SK-N-SH treated with all-trans-retinoic acid at 6 μM for 48 hours (cell line): ENCODE measurements around the gene CPZ.

Experiments
- ATAC-seq: fragments of 200-7000 bp; cut with Tn5 transposase; 3 replicates; pipeline ENCODE4 v1.9.1; 2020; ENCODE audit warnings: mild to moderate bottlenecking, moderate library complexity
- BACH2 ChIP-seq: fragments of 250-450 bp; sonication (Bioruptor Pico); IDR thresholded peaks from 2 replicates; pipeline ENCODE4 v1.9.0; 2021; ENCODE audit warnings: mild to moderate bottlenecking, borderline replicate concordance
- CREB5 ChIP-seq: fragments of 250-450 bp; sonication (Bioruptor Pico); IDR thresholded peaks from 2 replicates; pipeline ENCODE4 v1.5.1; 2020; ENCODE audit warnings: low read depth, mild to moderate bottlenecking, moderate library complexity
- CSDC2 ChIP-seq: fragments of 250-450 bp; sonication (Bioruptor Pico); IDR thresholded peaks from 2 replicates; pipeline ENCODE4 v1.5.0; 2020; ENCODE audit warnings: mild to moderate bottlenecking, moderate library complexity
- CSRNP3 ChIP-seq: fragments of 250-450 bp; sonication (Bioruptor Pico); IDR thresholded peaks from 2 replicates; pipeline ENCODE4 v1.5.1; 2021; ENCODE audit warnings: mild to moderate bottlenecking, moderate library complexity
- ESRRG ChIP-seq: fragments of 250-450 bp; sonication (Bioruptor Pico); IDR thresholded peaks from 2 replicates; pipeline ENCODE4 v1.6.1; 2021; ENCODE audit warnings: mild to moderate bottlenecking
- GLIS3 ChIP-seq: fragments of 250-450 bp; sonication (Bioruptor Pico); IDR thresholded peaks from 2 replicates; pipeline ENCODE4 v1.5.0; 2020; ENCODE audit warnings: mild to moderate bottlenecking, moderate library complexity
- ISL1 ChIP-seq: fragments of 250-450 bp; sonication (Bioruptor Pico); IDR thresholded peaks from 2 replicates; pipeline ENCODE4 v2.1.2; 2022; ENCODE audit warnings: mild to moderate bottlenecking, moderate library complexity
- PPARA ChIP-seq: fragments of 250-450 bp; sonication (Bioruptor Pico); IDR thresholded peaks from 2 replicates; pipeline ENCODE4 v1.5.0; 2020; ENCODE audit warnings: mild to moderate bottlenecking, borderline replicate concordance
- RARB ChIP-seq: fragments of 250-450 bp; sonication (Bioruptor Pico); IDR thresholded peaks from 2 replicates; pipeline ENCODE4 v1.8.0; 2021; ENCODE audit warnings: mild to moderate bottlenecking, moderate library complexity
- SNAI2 ChIP-seq: fragments of 250-450 bp; sonication (Bioruptor Pico); IDR thresholded peaks from 2 replicates; pipeline ENCODE4 v1.5.0; 2020; ENCODE audit warnings: mild to moderate bottlenecking, moderate library complexity
- TCF4 ChIP-seq: fragments of 250-450 bp; sonication (Bioruptor Pico); IDR thresholded peaks from 2 replicates; pipeline ENCODE4 v1.8.0; 2021; ENCODE audit warnings: mild to moderate bottlenecking, moderate library complexity, borderline replicate concordance
- TOX ChIP-seq: fragments of 250-450 bp; sonication (Bioruptor Pico); IDR thresholded peaks from 2 replicates; pipeline ENCODE4 v1.8.0; 2021; ENCODE audit warnings: mild to moderate bottlenecking, moderate library complexity, borderline replicate concordance
- TSHZ2 ChIP-seq: fragments of 250-450 bp; sonication (Bioruptor Pico); IDR thresholded peaks from 2 replicates; pipeline ENCODE4 v1.5.0; 2020; ENCODE audit warnings: mild to moderate bottlenecking, moderate library complexity
- ZC3H10 ChIP-seq: fragments of 250-450 bp; sonication (Bioruptor Pico); IDR thresholded peaks from 2 replicates; pipeline ENCODE4 v1.5.1; 2021; ENCODE audit warnings: mild to moderate bottlenecking, moderate library complexity
- ZFP3 ChIP-seq: fragments of 250-450 bp; sonication (Bioruptor Pico); IDR thresholded peaks from 2 replicates; pipeline ENCODE4 v1.5.0; 2020; ENCODE audit warnings: mild to moderate bottlenecking, moderate library complexity
- ZFP30 ChIP-seq: fragments of 450-650 bp; formaldehyde crosslinking; IDR thresholded peaks from 2 replicates; pipeline ENCODE4 v1.5.0; 2022; ENCODE audit warnings: mild to moderate bottlenecking, moderate library complexity
- ZNF565 ChIP-seq: fragments of 450-650 bp; formaldehyde crosslinking; conservative IDR thresholded peaks from 2 replicates; pipeline ENCODE4 v1.5.0; 2020; ENCODE audit warnings: low read depth, mild to moderate bottlenecking, moderate library complexity
- ZNF70 ChIP-seq: fragments of 450-650 bp; formaldehyde crosslinking; IDR thresholded peaks from 2 replicates; pipeline ENCODE4 v1.5.0; 2020; ENCODE audit warnings: mild to moderate bottlenecking, moderate library complexity
- ZNF8 ChIP-seq: fragments of 450-650 bp; formaldehyde crosslinking; IDR thresholded peaks from 2 replicates; pipeline ENCODE4 v1.5.0; 2020; ENCODE audit warnings: mild to moderate bottlenecking, moderate library complexity
- TF ChIP-seq, protein P1 (sequence below): fragments of 250-450 bp; sonication (Bioruptor Pico); IDR thresholded peaks from 2 replicates; pipeline ENCODE4 v1.8.0; 2021; ENCODE audit warnings: low read depth, mild to moderate bottlenecking, moderate library complexity, borderline replicate concordance
- TF ChIP-seq, protein P2 (sequence below): fragments of 250-450 bp; sonication (Bioruptor Pico); IDR thresholded peaks from 2 replicates; pipeline ENCODE4 v1.8.0; 2020; ENCODE audit warnings: mild to moderate bottlenecking, moderate library complexity, borderline replicate concordance

The CPZ gene

GRCh38 chr4:8581094-8581861 is 11.3 kb upstream of the CPZ start:
- TF ChIP-seq PPARA (CRISPR knock-in tag) (no peak), ZFP30 (no peak), CSRNP3 (no peak), CSDC2 (CRISPR knock-in tag) (no peak), CREB5 (no peak), SNAI2 (no peak), ZFP3 (no peak), TOX (CRISPR knock-in tag) (no peak), ZNF565 (CRISPR knock-in tag) (no peak), TSHZ2 (no peak), ZC3H10 (CRISPR knock-in tag) (no peak), ISL1 (CRISPR knock-in tag) (no peak), BACH2 (CRISPR knock-in tag) (no peak), RARB (CRISPR knock-in tag) (no peak), GLIS3 (CRISPR knock-in tag) (no peak), TCF4 (CRISPR knock-in tag) (no peak), ZNF70 (CRISPR knock-in tag) (no peak)
- TF ChIP-seq, protein P1, sequence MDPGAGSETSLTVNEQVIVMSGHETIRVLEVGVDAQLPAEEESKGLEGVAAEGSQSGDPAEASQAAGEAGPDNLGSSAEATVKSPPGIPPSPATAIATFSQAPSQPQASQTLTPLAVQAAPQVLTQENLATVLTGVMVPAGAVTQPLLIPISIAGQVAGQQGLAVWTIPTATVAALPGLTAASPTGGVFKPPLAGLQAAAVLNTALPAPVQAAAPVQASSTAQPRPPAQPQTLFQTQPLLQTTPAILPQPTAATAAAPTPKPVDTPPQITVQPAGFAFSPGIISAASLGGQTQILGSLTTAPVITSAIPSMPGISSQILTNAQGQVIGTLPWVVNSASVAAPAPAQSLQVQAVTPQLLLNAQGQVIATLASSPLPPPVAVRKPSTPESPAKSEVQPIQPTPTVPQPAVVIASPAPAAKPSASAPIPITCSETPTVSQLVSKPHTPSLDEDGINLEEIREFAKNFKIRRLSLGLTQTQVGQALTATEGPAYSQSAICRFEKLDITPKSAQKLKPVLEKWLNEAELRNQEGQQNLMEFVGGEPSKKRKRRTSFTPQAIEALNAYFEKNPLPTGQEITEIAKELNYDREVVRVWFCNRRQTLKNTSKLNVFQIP (CRISPR knock-in tag), result no peak
- TF ChIP-seq, protein P2, sequence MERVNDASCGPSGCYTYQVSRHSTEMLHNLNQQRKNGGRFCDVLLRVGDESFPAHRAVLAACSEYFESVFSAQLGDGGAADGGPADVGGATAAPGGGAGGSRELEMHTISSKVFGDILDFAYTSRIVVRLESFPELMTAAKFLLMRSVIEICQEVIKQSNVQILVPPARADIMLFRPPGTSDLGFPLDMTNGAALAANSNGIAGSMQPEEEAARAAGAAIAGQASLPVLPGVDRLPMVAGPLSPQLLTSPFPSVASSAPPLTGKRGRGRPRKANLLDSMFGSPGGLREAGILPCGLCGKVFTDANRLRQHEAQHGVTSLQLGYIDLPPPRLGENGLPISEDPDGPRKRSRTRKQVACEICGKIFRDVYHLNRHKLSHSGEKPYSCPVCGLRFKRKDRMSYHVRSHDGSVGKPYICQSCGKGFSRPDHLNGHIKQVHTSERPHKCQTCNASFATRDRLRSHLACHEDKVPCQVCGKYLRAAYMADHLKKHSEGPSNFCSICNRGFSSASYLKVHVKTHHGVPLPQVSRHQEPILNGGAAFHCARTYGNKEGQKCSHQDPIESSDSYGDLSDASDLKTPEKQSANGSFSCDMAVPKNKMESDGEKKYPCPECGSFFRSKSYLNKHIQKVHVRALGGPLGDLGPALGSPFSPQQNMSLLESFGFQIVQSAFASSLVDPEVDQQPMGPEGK, result no peak
- peak; percentile 9; the same call in 1 of the 3 replicates for ATAC-seq

GRCh38 chr4:8582016-8582415 is 10.5 kb upstream of the CPZ start:
- no peak for ATAC-seq
- no peak for TF ChIP-seq ZNF8 (CRISPR knock-in tag)
- no peak for TF ChIP-seq TCF4 (CRISPR knock-in tag)
- TF ChIP-seq CSDC2 (CRISPR knock-in tag), result no peak
- TF ChIP-seq GLIS3 (CRISPR knock-in tag), result no peak
- TF ChIP-seq PPARA (CRISPR knock-in tag), result no peak
- no peak for TF ChIP-seq RARB (CRISPR knock-in tag)
- TF ChIP-seq ESRRG, result no peak
- TF ChIP-seq ZFP30, result no peak
- no peak for TF ChIP-seq SNAI2
- TF ChIP-seq CREB5, result no peak
- TF ChIP-seq, protein P2, result no peak
- TF ChIP-seq TOX (CRISPR knock-in tag), result no peak
- TF ChIP-seq CSRNP3, result no peak
- TF ChIP-seq ISL1 (CRISPR knock-in tag), result no peak
